HEK293 (cell line): ENCODE data around the gene ADM5.

Experiments used
- CTCF ChIA-PET: fragments of 350-600 bp; formaldehyde crosslinking; extraction: SDS; loops from one replicate; lab custom pipeline; 2021; ENCODE audit warnings: antibody characterized with exemption; lab: Yijun Ruan, JAX
- POLR2A ChIA-PET: fragments of 300-600 bp; formaldehyde crosslinking; extraction: SDS; loops from one replicate; lab custom pipeline; 2020; ENCODE audit warnings: antibody characterized with exemption, inconsistent platforms; lab: Yijun Ruan, JAX
- H3K27ac ChIP-seq: fragments of 200-500 bp; sonication (Bioruptor generic); 2 replicates; pipeline ENCODE4 v1.5.1; 2014; ENCODE audit warnings: low read depth, low read length, control low read depth, inconsistent platforms; ENCODE audit errors: extremely low read depth
- H3K36me3 ChIP-seq, 2 experiments: fragments of 200-500 bp in 1 of 2; sonication (Bioruptor generic) in 1 of 2; 1 replicate in 1 of 2; 2 replicates in 1 of 2; pipeline ENCODE4 v1.5.1; 2014 to 2017; ENCODE audit warnings: inconsistent platforms in 2 of 2, low read length in 2 of 2; ENCODE audit not compliant: control insufficient read depth in 2 of 2, insufficient read depth in 1 of 2
- H3K4me1 ChIP-seq: fragments of 200-500 bp; sonication (Bioruptor generic); 2 replicates; pipeline ENCODE4 v1.5.1; 2014; ENCODE audit warnings: mild to moderate bottlenecking, low read length, inconsistent platforms; ENCODE audit not compliant: control insufficient read depth, insufficient read depth
- H3K4me3 ChIP-seq: 2 replicates; pipeline ENCODE4 v1.5.1; 2011; ENCODE audit warnings: low read depth, mild to moderate bottlenecking, control low read depth, low read length, moderate library complexity
- H3K9me3 ChIP-seq: fragments of 200-500 bp; sonication (Bioruptor generic); 2 replicates; pipeline ENCODE4 v1.5.1; 2014; ENCODE audit warnings: low read depth, low read length, inconsistent platforms; ENCODE audit not compliant: control insufficient read depth, insufficient read depth
- GLI4 ChIP-seq: fragments of 450-650 bp; formaldehyde crosslinking; IDR thresholded peaks from 2 replicates; pipeline ENCODE4 v1.5.1; 2016; ENCODE audit warnings: missing biosample characterization, missing genetic modification characterization
- GLIS2 ChIP-seq: fragments of 450-650 bp; formaldehyde crosslinking; IDR thresholded peaks from 2 replicates; pipeline ENCODE4 v1.5.1; 2016; ENCODE audit warnings: missing biosample characterization, missing genetic modification characterization
- IKZF3 ChIP-seq: fragments of 450-650 bp; IDR thresholded peaks from 2 replicates; pipeline ENCODE4 v1.5.0; 2018; ENCODE audit warnings: missing biosample characterization, mild to moderate bottlenecking, missing genetic modification characterization, moderate library complexity
- KLF8 ChIP-seq: fragments of 450-650 bp; formaldehyde crosslinking; IDR thresholded peaks from 2 replicates; pipeline ENCODE4 v1.5.1; 2016; ENCODE audit warnings: missing biosample characterization, missing genetic modification characterization
- SP2 ChIP-seq: fragments of 450-650 bp; formaldehyde crosslinking; IDR thresholded peaks from 2 replicates; pipeline ENCODE4 v1.5.1; 2016; ENCODE audit warnings: missing biosample characterization, missing genetic modification characterization
- ZBTB20 ChIP-seq: fragments of 450-650 bp; formaldehyde crosslinking; IDR thresholded peaks from 2 replicates; pipeline ENCODE4 v1.5.1; 2016; ENCODE audit warnings: missing biosample characterization, missing genetic modification characterization
- ZBTB8A ChIP-seq: fragments of 450-650 bp; formaldehyde crosslinking; IDR thresholded peaks from 2 replicates; pipeline ENCODE4 v1.5.1; 2016; ENCODE audit warnings: missing biosample characterization, missing genetic modification characterization
- ZEB2 ChIP-seq: fragments of 450-650 bp; formaldehyde crosslinking; IDR thresholded peaks from 2 replicates; pipeline ENCODE4 v1.5.1; 2016; ENCODE audit warnings: missing biosample characterization, missing genetic modification characterization
- ZFP3 ChIP-seq: fragments of 450-650 bp; formaldehyde crosslinking; IDR thresholded peaks from 2 replicates; pipeline ENCODE4 v1.5.1; 2016; ENCODE audit warnings: low read depth, missing biosample characterization, missing genetic modification characterization
- ZFP41 ChIP-seq: fragments of 450-650 bp; formaldehyde crosslinking; IDR thresholded peaks from 2 replicates; pipeline ENCODE4 v1.5.1; 2016; ENCODE audit warnings: missing biosample characterization, missing genetic modification characterization, borderline replicate concordance
- ZNF10 ChIP-seq: fragments of 450-650 bp; formaldehyde crosslinking; IDR thresholded peaks from 2 replicates; pipeline ENCODE4 v1.5.1; 2017; ENCODE audit warnings: missing biosample characterization, missing genetic modification characterization
- ZNF155 ChIP-seq: fragments of 450-650 bp; formaldehyde crosslinking; IDR thresholded peaks from 2 replicates; pipeline ENCODE4 v1.5.1; 2016; ENCODE audit warnings: missing biosample characterization, missing genetic modification characterization
- ZNF174 ChIP-seq: fragments of 450-650 bp; formaldehyde crosslinking; IDR thresholded peaks from 2 replicates; pipeline ENCODE4 v1.5.0; 2017; ENCODE audit warnings: missing biosample characterization, mild to moderate bottlenecking, missing genetic modification characterization
- ZNF175 ChIP-seq: fragments of 450-650 bp; formaldehyde crosslinking; IDR thresholded peaks from 2 replicates; pipeline ENCODE4 v1.5.1; 2016; ENCODE audit warnings: missing biosample characterization, missing genetic modification characterization
- ZNF221 ChIP-seq: fragments of 450-650 bp; formaldehyde crosslinking; IDR thresholded peaks from 2 replicates; pipeline ENCODE4 v1.5.1; 2017; ENCODE audit warnings: missing biosample characterization, missing genetic modification characterization, borderline replicate concordance
- ZNF23 ChIP-seq: fragments of 450-650 bp; formaldehyde crosslinking; IDR thresholded peaks from 2 replicates; pipeline ENCODE4 v1.5.1; 2016; ENCODE audit warnings: missing biosample characterization, missing genetic modification characterization, borderline replicate concordance
- ZNF366 ChIP-seq: fragments of 450-650 bp; formaldehyde crosslinking; conservative IDR thresholded peaks from 2 replicates; pipeline ENCODE4 v1.5.1; 2016; ENCODE audit warnings: missing biosample characterization, missing genetic modification characterization
- ZNF513 ChIP-seq: fragments of 450-650 bp; IDR thresholded peaks from 2 replicates; pipeline ENCODE4 v1.5.1; 2018; ENCODE audit warnings: missing biosample characterization, missing genetic modification characterization
- ZNF549 ChIP-seq: fragments of 450-650 bp; IDR thresholded peaks from 2 replicates; pipeline ENCODE4 v1.5.1; 2018; ENCODE audit warnings: missing biosample characterization, missing genetic modification characterization, mild to moderate bottlenecking, inconsistent platforms, moderate library complexity
- ZNF610 ChIP-seq: fragments of 450-650 bp; formaldehyde crosslinking; IDR thresholded peaks from 2 replicates; pipeline ENCODE4 v1.5.1; 2016; ENCODE audit warnings: missing biosample characterization, missing genetic modification characterization, borderline replicate concordance
- ZNF664 ChIP-seq: fragments of 450-650 bp; formaldehyde crosslinking; IDR thresholded peaks from 2 replicates; pipeline ENCODE4 v1.5.1; 2016; ENCODE audit warnings: missing biosample characterization, missing genetic modification characterization
- ZNF677 ChIP-seq: fragments of 450-650 bp; IDR thresholded peaks from 2 replicates; pipeline ENCODE4 v1.5.0; 2018; ENCODE audit warnings: missing biosample characterization, mild to moderate bottlenecking, missing genetic modification characterization, moderate library complexity
- ZNF792 ChIP-seq: fragments of 450-650 bp; formaldehyde crosslinking; IDR thresholded peaks from 2 replicates; pipeline ENCODE4 v1.5.1; 2016; ENCODE audit warnings: missing biosample characterization, missing genetic modification characterization
- TF ChIP-seq, protein P1 (sequence below): fragments of 450-650 bp; formaldehyde crosslinking; IDR thresholded peaks from 2 replicates; pipeline ENCODE4 v1.5.1; 2016; ENCODE audit warnings: missing biosample characterization, missing genetic modification characterization
- TF ChIP-seq, protein P2 (sequence below): fragments of 450-650 bp; formaldehyde crosslinking; IDR thresholded peaks from 2 replicates; pipeline ENCODE4 v1.5.1; 2016; ENCODE audit warnings: missing biosample characterization, missing genetic modification characterization
- TF ChIP-seq, protein P3 (sequence below): fragments of 450-650 bp; formaldehyde crosslinking; IDR thresholded peaks from 2 replicates; pipeline ENCODE4 v1.5.1; 2016; ENCODE audit warnings: missing biosample characterization, missing genetic modification characterization
- TF ChIP-seq, protein P4 (sequence below): fragments of 450-650 bp; formaldehyde crosslinking; conservative IDR thresholded peaks from 2 replicates; pipeline ENCODE4 v1.5.1; 2016; ENCODE audit warnings: low read depth, missing biosample characterization, missing genetic modification characterization

ADM5 gene

GRCh38 chr19:49676784-49677230, 12.6 kb upstream of the ADM5 start (continued):
- TF ChIP-seq IKZF3 (no peak; the same call in none of the 2 replicates), ZNF221 (tag by site-specific recombination) (no peak), ZBTB20 (tag by site-specific recombination) (no peak), ZNF677 (tag by site-specific recombination) (peak; percentile 69; the same call in 1 of the 2 replicates), ZNF549 (tag by site-specific recombination) (no peak), ZNF23 (tag by site-specific recombination) (no peak), ZNF175 (tag by site-specific recombination) (no peak), ZNF155 (tag by site-specific recombination) (no peak), ZNF174 (no peak), ZFP3 (tag by site-specific recombination) (no peak), SP2 (tag by site-specific recombination) (peak; percentile 88), ZNF10 (no peak), ZNF366 (tag by site-specific recombination) (no peak), ZBTB8A (no peak), ZFP41 (tag by site-specific recombination) (no peak), GLI4 (tag by site-specific recombination) (no peak), ZNF513 (tag by site-specific recombination) (no peak), ZNF792 (tag by site-specific recombination) (no peak)

DNA sequence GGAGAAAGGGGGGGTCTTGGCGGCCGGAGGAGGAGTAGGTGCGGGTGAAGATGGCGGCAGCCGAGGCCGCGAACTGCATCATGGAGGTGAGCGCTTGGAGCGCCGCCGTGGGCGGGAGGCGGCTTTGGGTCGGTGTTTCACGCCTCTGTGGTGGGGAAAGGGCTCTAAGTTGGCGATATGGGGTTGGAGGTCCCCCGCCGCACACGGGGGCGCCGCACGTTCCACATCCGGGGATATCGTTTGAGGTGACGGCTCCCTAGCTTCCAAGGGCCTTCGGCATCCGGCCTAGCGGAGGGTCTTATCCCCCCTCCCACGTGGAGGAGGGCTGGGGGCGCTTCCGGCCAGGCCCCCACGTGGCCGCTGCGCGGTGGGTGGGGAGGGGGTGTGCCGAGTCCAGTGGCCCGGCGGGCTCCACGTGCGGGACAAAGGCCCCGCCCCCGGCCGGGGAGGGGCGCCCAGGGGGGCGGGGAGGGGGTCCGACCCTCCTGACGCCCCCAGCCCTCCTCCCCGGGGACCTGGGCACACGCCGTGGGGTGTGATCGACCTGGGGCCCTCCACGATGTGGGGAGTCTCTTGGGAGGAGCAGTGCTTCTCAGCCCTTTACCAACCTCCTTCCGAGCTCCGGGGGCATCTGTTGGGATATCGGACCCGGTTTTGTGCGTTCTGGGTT, 12.0 kb upstream of the ADM5 start, which contains the start of gene PRMT1:
PRMT1 (plus strand) TSS at position 41 of the 670 bp plus-strand sequence; CDS start at position 51, 10 bp downstream.
- ChIA-PET CTCF (interaction anchor here (0.6 to 4.4 kb wide), 11 partner anchors 10 to 354 kb away, joined by 3 to 27 read pairs (median 5); partner anchors contain the start of genes BCL2L12, IRF3, PRRG2 and RRAS), POLR2A (interaction anchor here (0.5 to 3.8 kb wide), 16 partner anchors 10 to 302 kb away, joined by 3 to 56 read pairs (median 8); partner anchors contain the start of genes AKT1S1, ATF5, BCL2L12 and FUZ)
- Histone ChIP-seq H3K4me1 (peaks cover 17% of the 10 kb centered on the region), H3K27ac (peak within 1 kb of the TSS; percentile 94), H3K9me3 (no peaks in the 10 kb centered on the region), H3K36me3 (peaks cover 23 to 24% of the 10 kb centered on the region in 2 experiments), H3K4me3 (peak within 1 kb of the TSS; percentile 76)
- TF ChIP-seq GLIS2 (tag by site-specific recombination) (peak; percentile 92), ZNF664 (tag by site-specific recombination) (no peak), KLF8 (tag by site-specific recombination) (peak; percentile 79), ZEB2 (tag by site-specific recombination) (peak; percentile 51; the same call in 1 of the 2 replicates), ZNF610 (tag by site-specific recombination) (peak; percentile 79)
- TF ChIP-seq, protein P1, sequence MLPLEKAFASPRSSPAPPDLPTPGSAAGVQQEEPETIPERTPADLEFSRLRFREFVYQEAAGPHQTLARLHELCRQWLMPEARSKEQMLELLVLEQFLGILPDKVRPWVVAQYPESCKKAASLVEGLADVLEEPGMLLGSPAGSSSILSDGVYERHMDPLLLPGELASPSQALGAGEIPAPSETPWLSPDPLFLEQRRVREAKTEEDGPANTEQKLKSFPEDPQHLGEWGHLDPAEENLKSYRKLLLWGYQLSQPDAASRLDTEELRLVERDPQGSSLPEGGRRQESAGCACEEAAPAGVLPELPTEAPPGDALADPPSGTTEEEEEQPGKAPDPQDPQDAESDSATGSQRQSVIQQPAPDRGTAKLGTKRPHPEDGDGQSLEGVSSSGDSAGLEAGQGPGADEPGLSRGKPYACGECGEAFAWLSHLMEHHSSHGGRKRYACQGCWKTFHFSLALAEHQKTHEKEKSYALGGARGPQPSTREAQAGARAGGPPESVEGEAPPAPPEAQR (tag by site-specific recombination) = 0 out of 2 replicates have a peak, but pooled peaks have one; percentile 44
- TF ChIP-seq, protein P2, sequence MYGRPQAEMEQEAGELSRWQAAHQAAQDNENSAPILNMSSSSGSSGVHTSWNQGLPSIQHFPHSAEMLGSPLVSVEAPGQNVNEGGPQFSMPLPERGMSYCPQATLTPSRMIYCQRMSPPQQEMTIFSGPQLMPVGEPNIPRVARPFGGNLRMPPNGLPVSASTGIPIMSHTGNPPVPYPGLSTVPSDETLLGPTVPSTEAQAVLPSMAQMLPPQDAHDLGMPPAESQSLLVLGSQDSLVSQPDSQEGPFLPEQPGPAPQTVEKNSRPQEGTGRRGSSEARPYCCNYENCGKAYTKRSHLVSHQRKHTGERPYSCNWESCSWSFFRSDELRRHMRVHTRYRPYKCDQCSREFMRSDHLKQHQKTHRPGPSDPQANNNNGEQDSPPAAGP = peak; percentile 63
- TF ChIP-seq, protein P3, sequence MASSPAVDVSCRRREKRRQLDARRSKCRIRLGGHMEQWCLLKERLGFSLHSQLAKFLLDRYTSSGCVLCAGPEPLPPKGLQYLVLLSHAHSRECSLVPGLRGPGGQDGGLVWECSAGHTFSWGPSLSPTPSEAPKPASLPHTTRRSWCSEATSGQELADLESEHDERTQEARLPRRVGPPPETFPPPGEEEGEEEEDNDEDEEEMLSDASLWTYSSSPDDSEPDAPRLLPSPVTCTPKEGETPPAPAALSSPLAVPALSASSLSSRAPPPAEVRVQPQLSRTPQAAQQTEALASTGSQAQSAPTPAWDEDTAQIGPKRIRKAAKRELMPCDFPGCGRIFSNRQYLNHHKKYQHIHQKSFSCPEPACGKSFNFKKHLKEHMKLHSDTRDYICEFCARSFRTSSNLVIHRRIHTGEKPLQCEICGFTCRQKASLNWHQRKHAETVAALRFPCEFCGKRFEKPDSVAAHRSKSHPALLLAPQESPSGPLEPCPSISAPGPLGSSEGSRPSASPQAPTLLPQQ (tag by site-specific recombination) = peak; percentile 80; the same call in 1 of the 2 replicates
- TF ChIP-seq, protein P4, sequence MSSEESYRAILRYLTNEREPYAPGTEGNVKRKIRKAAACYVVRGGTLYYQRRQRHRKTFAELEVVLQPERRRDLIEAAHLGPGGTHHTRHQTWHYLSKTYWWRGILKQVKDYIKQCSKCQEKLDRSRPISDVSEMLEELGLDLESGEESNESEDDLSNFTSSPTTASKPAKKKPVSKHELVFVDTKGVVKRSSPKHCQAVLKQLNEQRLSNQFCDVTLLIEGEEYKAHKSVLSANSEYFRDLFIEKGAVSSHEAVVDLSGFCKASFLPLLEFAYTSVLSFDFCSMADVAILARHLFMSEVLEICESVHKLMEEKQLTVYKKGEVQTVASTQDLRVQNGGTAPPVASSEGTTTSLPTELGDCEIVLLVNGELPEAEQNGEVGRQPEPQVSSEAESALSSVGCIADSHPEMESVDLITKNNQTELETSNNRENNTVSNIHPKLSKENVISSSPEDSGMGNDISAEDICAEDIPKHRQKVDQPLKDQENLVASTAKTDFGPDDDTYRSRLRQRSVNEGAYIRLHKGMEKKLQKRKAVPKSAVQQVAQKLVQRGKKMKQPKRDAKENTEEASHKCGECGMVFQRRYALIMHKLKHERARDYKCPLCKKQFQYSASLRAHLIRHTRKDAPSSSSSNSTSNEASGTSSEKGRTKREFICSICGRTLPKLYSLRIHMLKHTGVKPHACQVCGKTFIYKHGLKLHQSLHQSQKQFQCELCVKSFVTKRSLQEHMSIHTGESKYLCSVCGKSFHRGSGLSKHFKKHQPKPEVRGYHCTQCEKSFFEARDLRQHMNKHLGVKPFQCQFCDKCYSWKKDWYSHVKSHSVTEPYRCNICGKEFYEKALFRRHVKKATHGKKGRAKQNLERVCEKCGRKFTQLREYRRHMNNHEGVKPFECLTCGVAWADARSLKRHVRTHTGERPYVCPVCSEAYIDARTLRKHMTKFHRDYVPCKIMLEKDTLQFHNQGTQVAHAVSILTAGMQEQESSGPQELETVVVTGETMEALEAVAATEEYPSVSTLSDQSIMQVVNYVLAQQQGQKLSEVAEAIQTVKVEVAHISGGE = peak; percentile 62; the same call in 1 of the 2 replicates
